Measurements from ENCODE around the gene TBCD.

TBCD gene

GRCh38 chr17:82791532-82791931 lies 39.7 kb downstream of the TBCD start:
- no peak for DNase-seq (ENCODE audit: low read depth in 2 of 2)

DNA sequence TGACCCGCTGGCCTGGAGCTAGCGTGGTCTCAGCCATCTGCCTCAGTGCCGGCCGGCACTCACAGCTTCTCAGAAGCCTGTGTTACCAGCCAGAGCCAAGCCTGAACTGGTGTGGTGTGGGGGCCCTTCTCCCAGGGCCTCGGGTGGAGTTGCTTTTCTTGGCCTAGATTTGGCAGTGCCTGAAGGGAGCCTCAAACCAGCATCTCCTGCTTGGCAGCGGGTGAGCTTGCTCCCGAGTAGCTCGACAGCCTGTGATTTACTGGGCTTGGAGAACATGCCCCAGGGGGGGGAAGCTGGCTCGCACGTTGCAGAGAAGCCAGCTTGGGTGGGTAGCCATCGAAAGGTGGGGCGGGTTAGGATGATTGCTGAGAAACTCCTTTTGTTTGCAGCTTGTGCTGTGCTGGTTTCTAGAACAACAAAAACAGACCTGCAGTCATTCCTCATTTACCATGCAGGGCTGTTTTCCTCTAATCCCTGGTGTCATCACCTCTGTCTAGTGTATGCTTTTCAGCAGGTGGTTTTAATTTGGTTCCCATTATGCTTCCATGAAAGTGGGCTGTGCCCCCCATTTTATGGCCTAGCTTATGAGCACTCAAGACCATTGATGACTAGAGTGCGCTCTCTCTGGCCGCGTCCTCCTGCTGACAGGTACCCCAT lies 42.2 kb downstream of the TBCD start:
- no peak for DNase-seq (ENCODE audit: low read depth in 2 of 2)

DNA sequence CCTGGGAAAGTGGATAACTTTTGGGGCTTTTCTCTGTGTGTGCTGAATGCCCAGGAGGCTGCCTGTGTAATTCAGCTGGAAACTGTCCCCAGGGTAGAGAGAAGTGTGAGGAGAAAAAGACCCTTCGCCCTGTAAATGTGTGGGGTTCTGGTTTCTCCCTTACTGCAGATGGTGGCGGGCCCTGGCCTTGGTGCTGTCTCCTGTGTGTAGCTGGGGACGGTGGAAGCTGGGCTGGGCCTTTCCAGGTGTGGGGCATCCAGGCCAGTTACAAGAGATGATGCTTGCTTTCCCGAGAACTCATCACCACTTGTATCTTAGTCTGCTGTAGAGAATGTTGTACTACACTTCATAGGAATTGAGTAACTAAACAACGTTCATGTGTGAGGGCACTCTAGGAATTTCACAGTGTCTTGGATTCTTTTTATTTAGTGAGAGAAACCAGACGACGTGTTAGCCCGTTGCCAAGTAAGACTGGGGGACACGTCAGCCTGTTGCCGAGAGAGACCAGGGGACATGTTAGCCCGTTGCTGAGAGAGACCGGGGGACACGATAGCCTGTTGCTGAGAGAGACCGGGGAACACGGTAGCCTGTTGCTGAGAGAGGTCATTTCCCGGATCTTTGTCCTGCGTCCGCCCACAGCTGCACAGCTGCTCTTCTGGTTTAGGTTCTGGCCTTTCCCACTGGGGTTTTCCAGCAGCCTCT lies 43.1 kb downstream of the TBCD start:
- no peak for DNase-seq (ENCODE audit: low read depth in 2 of 2)

- DNase-seq (ENCODE audit: low read depth in 2 of 2), result no peak
These were observed 43.8 kb downstream of the TBCD start for GRCh38 chr17:82795615-82796014.

- no peak for DNase-seq (ENCODE audit: low read depth in 2 of 2)
These were observed 45.2 kb downstream of the TBCD start for GRCh38 chr17:82797061-82797460.

GRCh38 chr17:82798752-82799151 lies 46.9 kb downstream of the TBCD start:
- DNase-seq (ENCODE audit: low read depth in 2 of 2), result no peak

DNA sequence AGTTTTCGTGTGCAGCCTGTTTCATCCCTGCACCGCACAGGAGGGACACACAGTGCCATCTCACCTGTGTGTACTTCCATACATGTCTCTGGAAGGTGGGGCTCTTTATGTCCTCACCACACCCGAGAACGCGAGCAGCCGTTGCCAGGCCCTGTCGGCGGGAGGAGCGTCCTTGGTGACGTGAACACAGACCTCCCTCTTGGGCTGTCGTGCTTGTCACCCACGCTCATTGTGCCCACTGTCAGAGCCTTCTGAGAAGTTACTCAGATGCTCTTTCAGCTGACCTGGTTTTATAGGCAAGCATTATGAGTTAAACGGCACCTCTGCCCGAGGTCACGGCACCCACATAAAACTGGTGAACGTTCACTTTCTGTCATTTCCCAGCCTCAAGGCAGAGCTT lies 47.7 kb downstream of the TBCD start:
- DNase-seq (ENCODE audit: low read depth in 2 of 2), result no peak

DNA sequence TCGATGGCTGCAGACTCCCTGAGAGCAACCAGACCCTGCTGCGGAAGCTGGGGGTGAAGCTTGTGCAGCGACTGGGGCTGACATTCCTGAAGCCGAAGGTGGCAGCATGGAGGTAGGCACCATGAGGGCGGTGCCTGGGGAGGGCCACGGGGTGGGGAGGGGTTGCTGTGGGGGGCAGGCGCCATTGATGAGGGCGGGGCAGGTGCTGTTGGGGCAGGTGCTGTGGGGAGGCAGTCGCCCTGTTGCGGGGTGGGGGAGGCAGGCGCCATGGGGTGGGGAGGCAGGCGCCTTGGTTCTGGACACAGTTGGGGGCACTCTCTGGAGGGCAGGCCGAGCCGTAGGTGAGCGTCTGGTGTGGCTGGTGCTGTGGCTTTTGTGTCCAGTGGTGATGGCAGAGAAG lies 49.0 kb downstream of the TBCD start:
- no peak for DNase-seq (ENCODE audit: low read depth in 2 of 2)

DNA sequence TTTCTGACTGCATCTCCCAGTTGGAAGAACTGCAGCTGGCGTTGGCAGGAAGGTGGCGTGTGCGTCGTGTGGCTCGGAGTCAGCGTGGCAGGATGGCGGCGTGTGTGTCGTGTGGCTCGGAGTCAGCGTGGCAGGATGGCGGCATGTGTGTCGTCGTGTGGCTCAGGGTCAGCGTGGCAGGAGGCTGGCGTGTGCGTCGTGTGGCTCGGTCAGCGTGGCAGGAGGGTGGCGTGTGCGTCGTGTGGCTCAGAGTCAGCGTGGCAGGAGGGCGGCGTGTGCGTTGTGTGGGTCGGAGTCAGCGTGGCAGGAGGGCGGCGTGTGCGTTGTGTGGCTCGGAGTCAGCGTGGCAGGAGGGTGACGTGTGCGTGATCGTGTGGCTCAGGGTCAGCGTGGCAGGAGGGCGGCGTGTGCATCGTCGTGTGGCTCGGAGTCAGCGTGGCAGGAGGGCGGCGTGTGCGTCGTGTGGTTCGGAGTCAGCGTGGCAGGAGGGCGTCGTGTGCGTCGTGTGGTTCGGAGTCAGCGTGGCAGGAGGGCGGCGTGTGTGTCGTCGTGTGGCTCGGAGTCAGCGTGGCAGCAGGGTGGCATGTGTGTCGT lies 49.6 kb downstream of the TBCD start:
- no peak for DNase-seq (ENCODE audit: low read depth in 2 of 2)

DNA sequence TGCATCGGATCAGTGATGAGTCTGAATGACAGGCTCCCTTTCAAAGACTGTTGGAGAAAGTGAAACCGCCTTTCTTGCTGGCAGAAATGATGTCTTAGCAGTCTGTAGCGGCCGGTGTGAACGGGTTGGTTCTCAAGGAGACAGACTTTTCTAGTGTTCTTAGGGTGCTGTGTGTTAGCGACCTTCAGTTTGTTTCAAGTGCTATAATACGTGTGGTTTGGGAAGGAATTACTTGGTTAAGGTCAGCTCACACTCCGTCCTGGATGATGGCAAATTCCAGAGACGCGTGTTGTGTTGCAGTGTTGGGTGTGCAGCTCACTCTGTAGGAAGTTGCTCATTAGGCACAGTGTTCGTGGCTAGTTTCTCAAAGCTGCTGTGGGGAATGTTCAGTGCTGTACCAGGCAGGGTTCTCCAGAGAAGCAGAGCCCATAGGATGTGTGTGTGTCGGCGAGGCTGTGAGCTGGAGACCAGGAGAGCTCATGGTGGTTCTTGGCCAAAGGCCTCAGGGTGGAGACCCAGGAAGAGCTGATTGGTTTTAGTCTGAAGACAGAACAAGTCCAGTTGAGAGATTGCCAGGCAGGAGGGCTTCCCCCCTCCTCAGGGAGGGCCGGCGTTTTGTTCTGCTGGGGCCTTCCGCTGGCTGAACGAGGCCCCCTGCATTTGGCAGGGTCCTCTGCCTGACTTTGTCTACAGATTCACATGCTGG lies 50.4 kb downstream of the TBCD start:
- DNase-seq (ENCODE audit: low read depth in 2 of 2), result no peak

DNA sequence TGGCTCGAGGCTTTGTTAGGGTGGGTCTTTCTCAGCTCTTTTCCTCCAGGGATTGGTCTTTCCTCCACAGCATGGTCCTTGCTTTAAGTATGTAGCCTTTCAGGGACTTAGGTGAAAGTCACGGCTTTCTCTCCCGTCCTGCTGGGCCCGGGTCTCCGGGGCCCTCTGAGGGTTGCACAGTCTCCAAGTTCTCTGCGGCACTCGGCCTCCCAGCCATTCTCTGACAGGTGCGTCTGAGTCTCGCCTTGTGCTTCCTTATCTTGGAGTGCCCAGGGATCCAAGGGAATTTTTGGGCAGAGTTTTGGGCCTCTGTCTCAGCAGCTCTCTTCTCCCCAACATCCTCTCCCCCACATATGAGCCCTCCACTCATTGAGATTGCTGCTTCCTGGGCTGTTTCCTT lies 51.3 kb downstream of the TBCD start:
- DNase-seq (ENCODE audit: low read depth in 2 of 2), result no peak

GRCh38 chr17:82803606-82804005 lies 51.7 kb downstream of the TBCD start:
- no peak for DNase-seq (ENCODE audit: low read depth in 2 of 2)

DNA sequence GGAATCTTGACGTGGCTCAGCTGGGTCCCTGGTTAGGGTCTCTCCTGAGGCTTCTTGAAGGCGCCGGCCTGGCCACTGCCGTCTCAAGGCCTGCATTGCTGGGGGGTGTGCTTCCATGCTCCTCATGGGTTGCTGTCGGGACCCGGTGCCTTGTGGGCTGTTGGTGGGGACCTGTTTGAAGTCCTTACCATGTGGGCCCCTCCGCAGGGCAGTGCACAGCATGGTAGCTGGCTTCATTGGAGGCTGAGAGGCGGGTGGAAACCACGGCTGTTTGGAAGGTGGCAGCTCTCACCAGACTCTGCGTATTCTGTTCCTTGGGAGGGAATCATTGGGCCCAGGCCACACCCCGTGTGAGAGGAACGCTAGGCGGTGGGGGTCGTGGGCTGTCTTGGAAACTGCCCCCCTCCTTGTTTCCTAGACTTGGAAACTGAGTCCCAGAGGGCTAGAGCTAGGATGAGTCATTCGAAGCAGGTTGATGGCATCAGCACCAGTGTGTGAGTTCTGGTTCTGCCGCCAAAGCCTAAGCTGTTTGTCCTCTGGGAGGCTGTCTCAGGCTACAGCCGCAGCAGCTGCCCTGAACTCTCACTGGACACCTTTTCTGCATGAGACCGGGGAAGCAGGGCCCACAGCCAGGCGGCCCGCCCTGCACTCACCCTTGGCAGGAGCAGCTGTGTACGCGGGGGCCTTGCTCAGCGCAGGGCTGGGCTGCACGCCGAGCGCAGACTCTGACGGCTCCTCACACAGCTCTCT lies 52.8 kb downstream of the TBCD start:
- no peak for DNase-seq (ENCODE audit: low read depth in 2 of 2)

GRCh38 chr17:82805254-82805653 lies 53.4 kb downstream of the TBCD start:
- DNase-seq (ENCODE audit: low read depth in 2 of 2), result no peak

- no peak for DNase-seq (ENCODE audit: low read depth in 2 of 2)
These were observed 54.0 kb downstream of the TBCD start for GRCh38 chr17:82805823-82806222.

- no peak for DNase-seq (ENCODE audit: low read depth in 2 of 2)
These were observed 54.8 kb downstream of the TBCD start for GRCh38 chr17:82806645-82807044.

DNA sequence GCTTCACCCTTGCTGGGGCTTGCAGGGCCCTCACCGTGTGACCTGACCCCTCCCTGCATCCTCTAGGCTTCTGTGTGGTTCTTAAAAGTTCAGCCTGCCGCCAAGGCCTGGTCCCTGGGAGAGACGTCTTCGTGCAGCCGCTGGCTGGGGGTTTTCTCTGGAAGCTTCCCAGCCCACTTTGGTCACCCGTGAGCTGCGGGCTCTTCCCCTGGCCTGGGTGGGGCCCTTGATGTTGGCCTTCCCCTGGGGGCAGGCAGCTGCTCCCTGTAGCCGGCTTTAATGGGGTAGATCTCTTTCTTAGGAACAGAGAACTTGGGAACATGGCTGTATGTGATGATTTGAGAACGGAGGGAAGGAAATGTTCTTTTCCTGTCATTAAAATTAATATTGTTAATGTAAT lies 55.2 kb downstream of the TBCD start:
- no peak for DNase-seq (ENCODE audit: low read depth in 2 of 2)

GRCh38 chr17:82807562-82807961 lies 55.7 kb downstream of the TBCD start:
- DNase-seq (ENCODE audit: low read depth in 2 of 2), result no peak

- DNase-seq (ENCODE audit: low read depth in 2 of 2), result no peak
These were observed 56.1 kb downstream of the TBCD start for GRCh38 chr17:82808006-82808405.

- DNase-seq (ENCODE audit: low read depth in 2 of 2), result no peak
These were observed 57.3 kb downstream of the TBCD start for GRCh38 chr17:82808921-82809905.
